Measurements from ENCODE around the gene CXCR4. TPM values are rescaled to one million over a fixed set of nuclear protein-coding genes. Genes with fewer than 3 reads are reported as not detected.
"Not testable (repeated sequence)": the region's sequence is repeated elsewhere in the genome, so short reads cannot be mapped to it uniquely, and the experiment has no call there.

CXCR4 gene
- total RNA-seq, 2 donors from 2014 or later = 26.3 to 42.2 TPM

- no peak for DNase-seq (ENCODE audit: low spot score)
- Histone ChIP-seq H3K36me3 (no peaks in the 10 kb centered on the region), H3K27ac (no peak overlapping the region), H3K27me3 (replicated peaks; ENCODE audit: insufficient read depth) (no peaks in the 10 kb centered on the region), H3K9me3 (no peaks in the 10 kb centered on the region), H3K4me1 (ENCODE audit: control insufficient read depth in 1 of 2, low read depth in 2 of 2) (no peaks in the 10 kb centered on the region), H3K4me3 (no peak overlapping the region)
- TF ChIP-seq, protein P1, sequence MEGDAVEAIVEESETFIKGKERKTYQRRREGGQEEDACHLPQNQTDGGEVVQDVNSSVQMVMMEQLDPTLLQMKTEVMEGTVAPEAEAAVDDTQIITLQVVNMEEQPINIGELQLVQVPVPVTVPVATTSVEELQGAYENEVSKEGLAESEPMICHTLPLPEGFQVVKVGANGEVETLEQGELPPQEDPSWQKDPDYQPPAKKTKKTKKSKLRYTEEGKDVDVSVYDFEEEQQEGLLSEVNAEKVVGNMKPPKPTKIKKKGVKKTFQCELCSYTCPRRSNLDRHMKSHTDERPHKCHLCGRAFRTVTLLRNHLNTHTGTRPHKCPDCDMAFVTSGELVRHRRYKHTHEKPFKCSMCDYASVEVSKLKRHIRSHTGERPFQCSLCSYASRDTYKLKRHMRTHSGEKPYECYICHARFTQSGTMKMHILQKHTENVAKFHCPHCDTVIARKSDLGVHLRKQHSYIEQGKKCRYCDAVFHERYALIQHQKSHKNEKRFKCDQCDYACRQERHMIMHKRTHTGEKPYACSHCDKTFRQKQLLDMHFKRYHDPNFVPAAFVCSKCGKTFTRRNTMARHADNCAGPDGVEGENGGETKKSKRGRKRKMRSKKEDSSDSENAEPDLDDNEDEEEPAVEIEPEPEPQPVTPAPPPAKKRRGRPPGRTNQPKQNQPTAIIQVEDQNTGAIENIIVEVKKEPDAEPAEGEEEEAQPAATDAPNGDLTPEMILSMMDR (IDR thresholded peaks at IDR 0.05) = no peak
- no peak for ATAC-seq (ENCODE audit: insufficient number of reproducible peaks, low FRiP score, low read depth)
Observed at GRCh38 chr2:136075476-136075875, 42.5 kb downstream of the CXCR4 start.

GRCh38 chr2:136072621-136073020 is 45.3 kb downstream of the CXCR4 start:
- no peaks in the 10 kb centered on the region for H3K36me3 ChIP-seq
- H3K9me3 ChIP-seq = no peaks in the 10 kb centered on the region
- DNase-seq (ENCODE audit: low spot score) (no peak), ATAC-seq (ENCODE audit: insufficient number of reproducible peaks, low FRiP score, low read depth) (no peak)
- H3K27ac ChIP-seq = no peak overlapping the region
- H3K27me3 ChIP-seq (replicated peaks; ENCODE audit: insufficient read depth) = no peaks in the 10 kb centered on the region
- no peaks in the 10 kb centered on the region for H3K4me1 ChIP-seq (ENCODE audit: control insufficient read depth in 1 of 2, low read depth in 2 of 2)
- TF ChIP-seq, protein P1 (IDR thresholded peaks at IDR 0.05) = no peak
- H3K4me3 ChIP-seq = no peak overlapping the region

GRCh38 chr2:136071887-136072286 is 46.1 kb downstream of the CXCR4 start:
- ATAC-seq (ENCODE audit: insufficient number of reproducible peaks, low FRiP score, low read depth); H3K27me3 ChIP-seq (replicated peaks; ENCODE audit: insufficient read depth): not testable (repeated sequence)

DNA sequence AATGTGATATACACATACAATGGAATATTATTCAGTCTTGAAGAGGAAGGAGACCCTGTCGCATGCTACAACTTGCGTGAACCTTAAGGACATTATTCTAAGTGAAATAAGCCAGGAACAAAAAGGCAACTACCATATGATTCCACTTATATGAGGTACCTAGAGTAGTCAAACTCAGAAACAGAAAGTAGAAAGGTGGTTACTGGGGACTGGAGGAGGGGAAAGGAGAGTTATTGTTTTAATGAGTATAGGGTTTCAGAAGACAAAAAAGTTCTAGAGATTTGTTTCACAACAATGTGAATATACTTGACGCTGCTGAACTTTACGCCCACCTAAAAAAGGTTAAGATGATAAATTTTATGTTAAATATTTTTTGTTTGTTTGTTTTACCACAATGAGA is 47.0 kb downstream of the CXCR4 start:
- Histone ChIP-seq H3K27me3 (replicated peaks; ENCODE audit: insufficient read depth) (no peaks in the 10 kb centered on the region), H3K27ac (no peak overlapping the region), H3K4me1 (ENCODE audit: control insufficient read depth in 1 of 2, low read depth in 2 of 2) (no peaks in the 10 kb centered on the region), H3K4me3 (no peak overlapping the region), H3K9me3 (no peaks in the 10 kb centered on the region), H3K36me3 (no peaks in the 10 kb centered on the region)
- no peak for DNase-seq (ENCODE audit: low spot score)
- TF ChIP-seq, protein P1 (IDR thresholded peaks at IDR 0.05) = no peak
- no peak for ATAC-seq (ENCODE audit: insufficient number of reproducible peaks, low FRiP score, low read depth)

More at GRCh38 chr2:136071887-136072286, 46.1 kb downstream of the CXCR4 start:
- H3K9me3 ChIP-seq; H3K27ac ChIP-seq; DNase-seq (ENCODE audit: low spot score); H3K36me3 ChIP-seq; H3K4me1 ChIP-seq (ENCODE audit: control insufficient read depth in 1 of 2, low read depth in 2 of 2); H3K4me3 ChIP-seq: not testable (repeated sequence)

DNA sequence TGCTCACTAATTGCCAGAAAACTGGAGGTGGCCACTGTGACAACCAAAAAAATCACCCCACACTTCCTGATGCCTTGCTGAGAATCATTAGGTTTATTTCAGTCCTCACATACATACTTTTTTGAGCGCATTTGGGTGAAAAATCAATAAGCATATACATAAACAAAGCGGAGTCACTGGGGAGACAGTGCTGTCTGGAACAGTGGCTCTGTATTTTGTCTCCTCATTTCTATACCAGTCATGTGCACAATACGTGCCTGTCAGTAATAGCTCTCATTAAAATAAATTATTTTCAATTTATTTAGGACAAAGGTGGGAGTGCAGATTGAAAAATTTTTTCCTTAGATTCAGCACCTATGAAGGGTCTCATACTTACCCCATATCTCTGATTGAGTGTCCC is 48.2 kb downstream of the CXCR4 start:
- no peaks in the 10 kb centered on the region for H3K9me3 ChIP-seq
- no peak for ATAC-seq (ENCODE audit: insufficient number of reproducible peaks, low FRiP score, low read depth)
- H3K27ac ChIP-seq = no peak overlapping the region
- no peak for DNase-seq (ENCODE audit: low spot score)
- TF ChIP-seq, protein P1 (IDR thresholded peaks at IDR 0.05) = no peak
- no peaks in the 10 kb centered on the region for H3K4me1 ChIP-seq (ENCODE audit: control insufficient read depth in 1 of 2, low read depth in 2 of 2)
- no peak overlapping the region for H3K4me3 ChIP-seq
- H3K27me3 ChIP-seq (replicated peaks; ENCODE audit: insufficient read depth) = no peaks in the 10 kb centered on the region
- no peaks in the 10 kb centered on the region for H3K36me3 ChIP-seq

- no peak for ATAC-seq (ENCODE audit: insufficient number of reproducible peaks, low FRiP score, low read depth)
- H3K27ac ChIP-seq = no peak overlapping the region
- TF ChIP-seq, protein P1 (IDR thresholded peaks at IDR 0.05) = no peak
Observed at GRCh38 chr2:136068581-136069227, 49.2 kb downstream of the CXCR4 start.

More at GRCh38 chr2:136068581-136069227, 49.2 kb downstream of the CXCR4 start:
- DNase-seq (ENCODE audit: low spot score) = no peak
- H3K4me1 ChIP-seq (ENCODE audit: control insufficient read depth in 1 of 2, low read depth in 2 of 2) = no peaks in the 10 kb centered on the region
- no peak overlapping the region for H3K4me3 ChIP-seq
- no peaks in the 10 kb centered on the region for H3K9me3 ChIP-seq
- H3K27me3 ChIP-seq (replicated peaks; ENCODE audit: insufficient read depth) = no peaks in the 10 kb centered on the region
- no peaks in the 10 kb centered on the region for H3K36me3 ChIP-seq

All from thoracic aorta (tissue), 2 donors.